ENCODE results near the gene PTPRG.

PTPRG gene

DNA sequence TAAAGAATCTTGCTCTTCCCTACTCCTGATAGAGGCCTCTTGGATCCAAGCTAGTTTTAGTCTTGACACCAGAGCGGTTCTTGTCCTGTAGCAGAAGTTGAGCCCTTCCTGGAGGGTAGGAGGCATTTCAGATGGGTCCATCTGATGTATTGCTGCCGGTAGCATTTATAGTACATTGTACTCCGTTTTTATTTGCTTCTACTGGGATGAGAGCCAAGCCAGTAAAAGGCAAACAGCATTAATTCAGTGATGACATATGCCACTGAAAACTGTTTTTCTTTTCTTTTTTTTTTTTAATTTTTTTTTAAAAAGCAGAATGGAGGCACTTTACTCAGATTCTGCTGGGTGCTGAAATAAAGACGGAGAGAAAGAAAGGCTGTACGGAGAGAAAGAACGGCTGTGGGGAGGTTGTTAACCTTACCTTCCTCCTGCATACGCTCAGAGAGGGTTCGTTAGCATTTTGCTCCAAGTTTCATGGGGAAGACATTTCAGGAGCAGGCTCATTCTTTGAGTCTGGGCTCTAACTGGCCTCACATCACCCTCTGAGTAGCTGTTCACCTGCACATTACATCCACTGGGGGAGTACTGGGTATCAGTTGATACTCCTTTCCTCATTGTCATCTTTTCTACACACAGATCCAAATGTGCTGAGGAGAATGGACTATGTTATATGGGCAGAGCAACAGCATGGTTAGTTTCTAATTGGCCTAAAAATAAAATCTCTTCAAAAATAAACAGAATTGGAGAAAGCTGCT lies 650.5 kb downstream of the PTPRG start:
- DNase-seq: no peak

DNA sequence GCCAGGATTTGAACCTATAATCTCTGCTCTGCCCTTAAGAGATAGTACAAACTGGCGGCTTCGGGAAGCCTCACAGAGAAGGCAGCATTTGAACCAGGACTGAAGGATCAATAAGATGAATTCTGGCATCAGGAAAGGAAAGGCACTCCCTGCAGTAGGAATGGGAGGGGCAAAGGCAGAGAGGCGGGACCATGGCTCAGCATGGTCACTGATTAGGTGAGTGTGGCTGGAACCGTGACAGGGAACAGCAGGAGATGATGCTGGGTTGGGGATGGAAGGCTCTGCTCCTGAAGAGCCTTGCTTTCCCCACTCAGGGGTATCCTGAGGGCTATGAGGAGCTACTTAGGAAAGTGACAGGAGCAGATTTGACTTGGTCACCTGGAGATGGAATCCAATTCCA lies 653.5 kb downstream of the PTPRG start:
- no peak for DNase-seq

DNA sequence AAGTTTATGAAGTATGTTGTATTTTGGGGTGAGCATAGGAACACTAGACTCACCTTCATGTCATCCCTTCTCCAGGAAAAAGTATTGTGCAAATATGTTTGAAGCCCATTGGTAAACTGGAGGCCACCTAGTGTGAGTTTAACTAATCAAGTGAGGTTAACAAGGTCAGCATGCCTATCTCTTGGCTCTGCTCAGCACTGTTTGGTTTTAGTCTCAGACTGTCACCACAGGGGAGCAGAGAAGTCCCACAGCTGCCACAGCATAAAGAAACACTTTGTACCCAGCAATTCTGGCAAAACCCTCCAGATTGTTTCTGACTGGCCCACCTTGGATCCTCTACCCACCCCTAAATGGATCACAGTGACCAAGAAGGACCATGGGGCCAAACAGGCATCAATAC lies 659.2 kb downstream of the PTPRG start:
- no peak for DNase-seq

DNA sequence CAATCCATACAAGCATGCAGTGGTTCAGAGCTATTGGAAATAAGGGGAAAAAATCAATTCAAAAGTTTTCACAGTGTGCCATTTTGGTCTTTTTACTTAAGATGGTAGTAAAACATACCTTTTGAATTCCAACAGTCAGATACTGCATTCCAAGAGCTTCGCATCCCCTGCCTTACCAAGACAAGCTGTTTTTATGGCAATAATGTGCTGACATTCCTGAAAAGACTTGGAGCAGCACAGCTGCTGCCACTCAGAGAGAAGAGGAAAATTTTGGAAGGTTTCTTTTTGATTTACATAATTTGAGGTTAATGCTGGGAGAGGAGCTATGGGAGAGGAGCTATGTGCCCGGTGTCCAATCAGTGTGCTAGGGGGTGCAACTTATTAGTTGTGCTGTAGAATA lies 663.7 kb downstream of the PTPRG start:
- no peak for DNase-seq

DNA sequence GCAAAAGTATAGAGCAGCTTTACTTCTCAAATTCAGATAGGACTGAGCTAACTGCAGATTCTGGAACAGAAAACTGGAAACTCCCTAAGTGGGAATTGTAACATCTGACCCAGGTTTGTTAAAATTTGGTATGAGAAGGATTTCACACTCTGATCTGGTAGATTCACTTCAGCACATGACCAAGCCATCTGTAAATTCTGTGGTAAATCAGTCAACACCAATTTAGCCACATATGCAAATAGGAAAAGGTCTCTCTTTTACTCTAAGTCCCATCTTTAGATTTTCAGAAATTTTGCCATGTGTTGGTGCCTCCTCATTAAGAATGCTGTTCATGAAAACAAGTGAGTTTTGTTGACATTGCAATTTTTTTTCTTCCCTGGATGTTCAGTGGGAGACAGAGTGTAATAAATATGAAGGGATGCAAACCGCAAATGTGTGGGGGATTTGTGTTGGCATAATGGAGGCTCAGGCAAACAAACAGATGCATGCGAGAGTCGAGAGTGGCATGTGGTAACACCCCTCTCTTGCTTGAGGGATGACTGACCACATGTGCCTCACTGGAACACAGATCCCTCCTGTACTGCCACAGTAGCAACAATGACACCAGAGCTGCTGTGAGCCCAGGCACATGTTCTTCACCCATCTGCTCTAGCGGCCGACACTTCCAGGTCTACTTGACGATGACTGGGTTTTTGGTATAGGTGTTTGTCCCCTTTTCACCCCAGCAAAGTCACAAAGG lies 665.4 kb downstream of the PTPRG start:
- DNase-seq: no peak

GRCh38 chr3:62228467-62228866 lies 667.1 kb downstream of the PTPRG start:
- no peak for DNase-seq

DNA sequence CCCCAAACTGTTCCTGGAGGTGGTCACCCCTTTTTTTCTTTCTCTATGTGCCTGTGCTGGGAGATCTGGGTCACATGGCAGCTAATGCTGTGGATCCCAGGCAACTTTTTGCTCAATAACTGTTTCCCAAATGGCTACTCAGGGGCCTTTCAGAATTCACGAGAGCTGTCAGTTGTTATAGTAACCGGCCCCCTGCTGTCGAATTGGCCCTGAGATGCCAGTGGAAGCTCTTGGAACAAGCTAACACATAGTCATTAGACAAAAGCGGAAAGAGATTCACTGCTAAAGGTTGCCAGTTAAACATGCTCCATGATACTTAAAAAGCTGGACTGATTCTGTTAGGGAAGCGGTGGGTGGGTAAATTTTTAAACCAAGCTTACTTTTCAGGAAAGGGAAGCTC lies 667.8 kb downstream of the PTPRG start:
- no peak for DNase-seq

GRCh38 chr3:62229908-62230307 lies 668.5 kb downstream of the PTPRG start:
- peak; percentile 16 to 37 for DNase-seq

- no peak for DNase-seq
Measured at GRCh38 chr3:62233065-62233464, 671.7 kb downstream of the PTPRG start.

- no peak for DNase-seq
Measured at GRCh38 chr3:62236016-62236415, 674.6 kb downstream of the PTPRG start.

GRCh38 chr3:62237286-62237948 lies 676.0 kb downstream of the PTPRG start:
- no peak for DNase-seq

GRCh38 chr3:62238003-62238402 lies 676.6 kb downstream of the PTPRG start:
- no peak for DNase-seq

- no peak for DNase-seq
Measured at GRCh38 chr3:62238431-62238830, 677.1 kb downstream of the PTPRG start.

DNA sequence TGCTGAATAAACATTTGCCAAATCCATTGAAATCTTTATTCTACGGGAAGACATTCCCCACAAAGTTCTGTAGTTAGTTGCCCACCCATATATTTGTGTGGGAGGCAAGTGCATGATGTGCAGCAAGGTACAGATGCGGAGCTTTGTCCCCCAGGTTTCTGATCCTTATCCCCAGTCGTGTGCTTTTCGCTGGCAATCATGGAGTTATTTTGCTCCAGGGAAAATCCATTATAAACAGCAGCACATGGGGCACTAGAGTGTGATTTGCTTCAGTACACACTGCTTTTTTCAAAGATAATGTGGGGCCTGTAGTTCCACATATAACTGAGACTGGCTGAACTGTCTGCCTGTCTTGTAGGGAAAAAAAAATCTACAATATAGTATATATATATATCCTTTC lies 679.9 kb downstream of the PTPRG start:
- DNase-seq: no peak

DNA sequence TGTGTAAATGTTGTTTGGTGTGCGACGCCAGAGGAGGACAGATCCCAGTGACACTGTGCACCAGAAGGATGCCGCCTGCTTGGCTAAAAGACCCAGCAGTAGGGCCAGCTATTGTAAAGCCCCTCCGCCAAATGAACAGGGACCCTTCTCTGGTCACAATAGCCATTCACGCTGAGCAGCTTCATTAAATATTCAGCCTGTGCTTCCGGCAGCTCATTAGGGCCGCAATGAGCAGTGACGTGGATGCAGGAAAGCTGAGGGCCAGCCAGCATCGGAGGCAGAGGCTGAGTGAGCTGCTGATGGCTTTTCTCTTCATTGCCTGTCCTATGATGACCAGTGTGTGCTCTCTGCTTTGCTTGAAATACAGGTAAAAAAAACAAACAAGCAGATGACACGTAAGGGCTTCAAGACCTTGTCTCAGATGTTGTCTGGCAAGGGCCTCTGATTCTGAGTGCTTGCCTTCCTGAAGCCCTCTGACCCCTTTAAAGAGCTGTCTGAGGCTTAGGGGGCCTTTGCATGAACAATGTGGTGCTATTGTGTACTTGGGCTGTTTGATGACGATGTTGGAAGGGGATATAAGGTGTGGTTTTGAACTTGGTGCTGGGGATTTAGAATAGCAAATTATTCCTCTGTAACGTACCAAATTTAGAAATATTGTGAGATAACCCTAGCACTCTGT lies 681.6 kb downstream of the PTPRG start:
- DNase-seq: no peak

DNA sequence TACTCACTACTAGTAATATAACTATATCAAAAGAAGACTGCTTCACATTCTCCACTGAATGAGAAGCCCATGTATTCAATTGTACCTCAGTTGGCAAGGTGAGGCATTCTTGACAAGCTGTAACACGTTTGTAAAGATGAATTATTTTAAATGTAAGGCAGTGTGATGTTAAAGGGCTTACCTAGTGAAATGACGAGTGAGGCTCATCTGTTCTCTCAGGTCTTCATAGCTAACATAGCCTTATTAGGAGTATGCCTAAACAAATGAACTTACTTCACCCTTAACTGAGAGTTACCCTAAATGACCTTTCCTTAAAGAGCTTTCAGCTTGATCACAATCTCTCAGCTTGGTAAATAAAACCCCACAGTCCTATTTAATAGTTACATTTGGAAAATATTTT lies 684.7 kb downstream of the PTPRG start:
- DNase-seq: no peak

DNA sequence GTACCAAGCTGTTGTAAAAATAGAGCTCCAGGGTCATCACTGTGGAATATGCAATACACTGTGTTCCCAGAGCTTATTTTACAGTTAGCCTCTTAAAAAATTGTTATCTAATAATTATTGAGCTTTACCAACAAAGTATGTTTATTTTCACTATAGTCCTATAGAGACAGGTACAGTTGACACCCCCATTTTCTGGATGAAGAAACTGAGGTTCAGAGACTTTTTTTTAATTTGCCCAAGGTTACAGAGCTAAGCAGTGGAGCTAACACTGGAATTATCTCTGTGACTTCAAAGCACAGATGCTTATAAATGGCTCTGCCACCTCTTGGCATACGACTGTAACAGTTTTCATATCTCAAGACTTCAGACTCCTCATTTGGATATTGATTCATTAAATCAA lies 685.6 kb downstream of the PTPRG start:
- DNase-seq: no peak

GRCh38 chr3:62248734-62249483 lies 687.5 kb downstream of the PTPRG start:
- no peak for DNase-seq

- DNase-seq: no peak
Measured at GRCh38 chr3:62249484-62249776, 688.1 kb downstream of the PTPRG start.

DNA sequence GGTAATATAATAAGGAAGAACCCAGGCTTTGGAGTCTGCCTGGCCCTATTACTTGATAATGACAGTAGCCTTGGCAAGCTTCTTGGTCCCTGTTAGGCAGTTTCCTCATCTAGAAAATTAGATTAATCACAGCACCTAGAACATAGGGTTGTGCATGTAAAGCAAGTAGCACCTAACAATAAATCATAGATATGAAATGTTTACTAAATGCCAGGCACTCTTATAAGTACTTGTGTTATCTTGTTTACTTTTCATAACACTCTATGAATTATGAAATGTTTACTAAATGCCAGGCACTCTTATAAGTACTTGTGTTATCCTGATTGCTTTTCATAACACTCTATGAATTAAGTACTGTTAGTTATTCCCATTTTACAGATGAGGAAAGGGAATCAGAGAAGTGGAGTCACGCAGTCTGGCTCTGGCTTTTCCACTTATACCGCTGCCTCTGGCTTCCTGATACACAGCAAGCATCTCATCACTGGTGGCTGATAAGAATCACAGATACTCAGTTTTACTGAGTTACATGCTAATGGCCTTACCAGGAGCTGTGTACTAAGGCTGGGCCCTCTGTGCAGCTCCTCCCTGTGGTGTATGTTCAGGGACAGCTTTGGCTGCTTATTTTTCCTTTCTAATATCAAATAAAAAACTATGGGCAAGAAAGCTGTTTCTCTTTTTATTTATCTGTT lies 688.6 kb downstream of the PTPRG start:
- DNase-seq: no peak

GRCh38 chr3:62252438-62253157 lies 691.2 kb downstream of the PTPRG start:
- DNase-seq: no peak

GRCh38 chr3:62253971-62254370 lies 692.6 kb downstream of the PTPRG start:
- no peak for DNase-seq
